GM21447 (cell line): Measurements from ENCODE around the gene PHACTR1.

Experiments used
- ATAC-seq: cut with Tn5 transposase; IDR thresholded peaks from one replicate; pipeline ENCODE4 v1.9.1; 2021; ENCODE audit not compliant: unreplicated experiment

The PHACTR1 gene

DNA sequence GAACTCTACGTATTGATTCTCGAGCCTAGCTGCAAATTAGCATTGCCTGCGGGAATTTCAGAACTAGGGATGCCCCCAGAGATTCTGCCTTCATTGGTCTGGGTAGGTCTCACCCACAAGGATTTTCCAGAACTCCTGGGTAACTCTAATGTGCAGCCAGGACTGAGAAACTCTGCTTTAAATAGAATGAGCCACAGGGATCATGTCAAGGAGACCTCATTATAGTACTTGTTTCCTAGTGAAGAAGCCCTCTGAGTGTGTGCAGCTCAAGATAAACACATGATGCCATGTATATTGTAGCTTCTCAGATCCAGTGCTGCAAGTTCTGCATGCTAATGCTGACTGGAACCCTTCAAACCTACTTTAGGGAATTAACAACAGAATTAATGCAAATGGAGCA is 179.2 kb downstream of the PHACTR1 start:
- no peak for ATAC-seq

DNA sequence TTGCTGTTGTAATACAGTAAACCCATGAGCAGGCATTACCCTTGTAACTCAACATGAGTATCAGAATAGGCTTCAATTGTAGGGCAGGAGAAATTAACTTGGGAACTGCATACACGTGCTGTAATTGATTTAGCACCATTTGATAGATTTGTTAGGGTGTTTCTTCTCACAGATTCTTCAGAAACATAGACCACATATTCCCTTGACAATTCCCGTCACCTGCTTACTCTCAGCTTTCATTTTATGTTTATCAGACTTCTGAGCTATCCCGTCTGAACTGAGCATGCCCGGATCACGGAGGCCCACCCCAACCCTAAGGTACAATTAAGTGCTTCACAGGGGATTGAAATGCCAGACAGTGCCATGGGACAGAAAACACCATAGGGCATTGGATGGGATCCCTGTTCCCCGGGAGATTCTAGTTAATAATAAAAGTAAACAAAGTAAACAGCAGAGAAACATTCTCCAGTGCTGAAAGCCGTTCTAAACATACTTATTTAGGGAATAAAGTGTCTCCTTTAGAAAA is 179.7 kb downstream of the PHACTR1 start:
- ATAC-seq = no peak

DNA sequence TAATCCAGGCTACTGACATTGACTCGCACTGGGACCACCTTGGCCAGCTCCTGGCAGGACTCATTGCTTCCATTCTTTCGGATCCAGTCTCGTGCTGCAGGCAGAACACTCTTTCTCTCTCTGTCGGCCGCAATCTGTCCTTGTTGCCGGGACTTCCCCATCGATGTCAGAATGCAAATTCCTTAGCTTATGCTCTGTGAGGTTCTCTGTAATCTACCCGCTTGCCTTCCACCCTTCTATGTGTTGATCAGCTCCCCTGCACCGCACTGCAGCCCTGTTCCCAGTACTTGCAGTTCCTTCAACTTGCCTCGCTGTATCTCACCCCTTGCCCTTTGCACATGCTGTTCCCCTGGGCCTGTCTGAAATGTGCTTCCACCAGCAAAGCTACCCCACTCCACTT is 182.0 kb downstream of the PHACTR1 start:
- no peak for ATAC-seq

DNA sequence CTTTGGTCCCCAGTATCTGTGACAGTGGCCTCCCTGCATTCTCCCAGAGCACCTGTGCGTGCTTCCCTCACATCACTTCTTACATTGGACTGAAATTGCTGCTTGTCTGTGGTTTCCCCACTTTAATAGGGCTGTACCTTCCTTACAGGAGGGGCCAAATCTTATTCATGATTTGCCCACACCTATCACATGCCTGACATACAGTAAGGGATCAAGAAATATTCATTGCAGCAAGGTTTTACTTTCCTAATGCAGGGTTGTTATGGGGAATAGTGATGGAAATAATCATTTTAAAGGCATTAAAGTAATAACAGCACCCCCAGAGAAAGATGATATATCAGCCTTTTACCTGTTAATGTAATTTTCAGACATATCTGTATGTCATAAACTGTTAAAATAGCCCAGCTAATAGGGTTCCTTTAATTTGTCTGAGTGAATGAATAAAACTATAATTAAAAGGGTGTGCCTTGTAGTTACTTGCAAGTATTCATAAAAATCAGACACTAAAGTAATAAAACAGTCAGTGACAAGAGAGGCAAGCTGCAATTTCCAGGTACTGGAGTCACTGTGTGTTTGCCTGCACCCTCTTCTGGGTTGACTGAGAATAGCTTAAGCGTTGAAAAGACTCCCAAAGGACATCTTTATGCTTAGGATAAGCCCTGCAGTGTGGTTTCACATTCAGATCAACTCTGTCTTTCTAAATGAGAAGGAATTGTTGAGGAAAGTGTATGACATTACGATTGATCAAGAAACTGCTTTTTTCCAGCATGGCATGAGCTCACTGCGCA is 182.7 kb downstream of the PHACTR1 start:
- no peak for ATAC-seq

DNA sequence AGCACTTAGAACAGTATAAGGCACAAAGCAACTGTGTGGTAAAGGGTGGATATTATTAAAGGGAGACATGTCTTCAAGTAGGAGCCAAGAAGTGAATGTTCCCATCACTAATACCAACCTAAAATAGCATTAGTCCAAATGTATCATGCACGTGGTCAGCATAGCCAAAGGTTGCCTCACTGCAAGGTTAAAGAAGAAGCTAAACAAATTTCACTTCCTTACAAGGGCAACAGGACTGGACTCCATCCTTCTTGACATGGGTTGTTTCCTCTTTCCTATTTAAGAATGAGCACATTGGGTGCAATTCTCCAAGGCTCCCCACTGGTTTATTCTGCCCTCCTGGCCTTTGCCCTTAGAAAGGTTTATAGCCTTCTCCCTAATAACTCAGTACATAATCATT is 186.7 kb downstream of the PHACTR1 start:
- no peak for ATAC-seq

DNA sequence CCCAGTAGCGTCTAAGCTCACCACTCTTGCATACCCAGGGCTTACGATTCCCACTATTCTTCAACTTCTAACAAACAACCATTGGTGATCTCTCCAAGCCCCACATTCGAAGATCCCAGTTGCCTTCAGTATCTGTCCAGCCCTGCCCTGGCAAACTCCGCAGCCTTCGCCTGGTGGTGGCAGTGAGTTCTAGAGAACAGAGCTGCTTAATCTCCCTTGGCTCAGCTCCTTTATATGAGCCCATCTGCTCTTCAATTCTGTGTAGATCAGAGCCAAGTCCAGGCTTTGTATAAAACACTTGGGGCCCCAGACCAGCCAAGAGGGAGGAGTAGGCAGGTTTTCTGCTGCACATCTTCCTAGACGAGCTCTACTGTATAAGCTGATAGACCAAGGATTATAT is 193.3 kb downstream of the PHACTR1 start:
- no peak for ATAC-seq

DNA sequence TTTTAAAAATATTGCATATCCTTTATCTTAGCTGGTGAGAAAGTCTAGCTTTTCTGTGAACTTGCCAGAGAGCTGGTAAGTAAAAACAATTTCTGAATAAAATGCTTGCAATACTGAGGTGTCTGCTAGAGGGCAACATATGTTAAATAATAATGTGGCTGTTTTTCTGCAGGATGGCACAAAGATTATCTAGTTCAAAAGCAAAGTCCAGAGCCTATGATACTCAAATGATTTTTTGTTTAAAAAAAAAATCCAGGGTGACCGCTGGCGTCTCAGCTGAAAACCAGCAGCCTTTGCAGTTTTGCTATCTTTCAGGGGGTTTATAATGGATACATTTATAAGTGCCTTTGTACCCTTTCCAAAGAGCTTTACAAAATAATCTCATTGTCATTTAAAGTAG is 194.9 kb downstream of the PHACTR1 start:
- no peak for ATAC-seq

DNA sequence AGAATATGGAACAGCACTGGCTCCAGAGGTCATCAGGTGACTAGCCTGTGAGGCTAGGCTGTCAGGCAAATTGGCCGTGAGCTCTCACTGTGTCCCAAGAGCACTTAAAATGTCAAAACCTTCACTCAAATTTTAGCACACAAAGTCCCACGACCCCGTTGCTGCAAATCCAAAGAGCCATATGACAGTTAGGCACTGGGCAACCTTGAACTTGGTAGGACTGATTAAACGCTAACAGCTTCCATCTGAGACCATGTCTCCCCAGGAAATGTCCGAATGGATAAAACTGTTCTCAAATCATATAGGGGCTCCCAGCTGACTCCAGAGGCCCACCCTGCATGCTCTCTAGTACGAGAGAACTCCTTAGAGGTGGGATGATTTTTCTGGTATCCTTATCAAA is 196.6 kb downstream of the PHACTR1 start:
- no peak for ATAC-seq

DNA sequence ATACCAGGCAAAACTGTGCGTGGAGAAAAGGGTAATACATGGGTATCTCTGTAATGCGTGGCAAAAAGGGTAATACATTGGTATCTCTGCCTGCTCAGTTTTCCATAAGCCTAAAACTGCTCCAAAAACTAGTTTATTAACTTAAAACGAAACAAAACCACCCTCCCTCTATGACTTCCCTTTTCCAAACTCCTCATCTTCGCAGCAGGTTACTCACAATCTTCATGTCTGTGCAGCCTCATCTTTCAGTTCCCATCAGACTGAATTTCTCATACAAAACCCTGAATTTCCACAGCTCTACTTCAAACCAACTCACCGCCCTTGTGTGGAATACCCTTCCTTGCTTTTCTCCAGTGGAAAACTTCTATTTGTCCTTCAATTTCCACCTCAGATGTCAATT is 199.4 kb downstream of the PHACTR1 start:
- no peak for ATAC-seq

DNA sequence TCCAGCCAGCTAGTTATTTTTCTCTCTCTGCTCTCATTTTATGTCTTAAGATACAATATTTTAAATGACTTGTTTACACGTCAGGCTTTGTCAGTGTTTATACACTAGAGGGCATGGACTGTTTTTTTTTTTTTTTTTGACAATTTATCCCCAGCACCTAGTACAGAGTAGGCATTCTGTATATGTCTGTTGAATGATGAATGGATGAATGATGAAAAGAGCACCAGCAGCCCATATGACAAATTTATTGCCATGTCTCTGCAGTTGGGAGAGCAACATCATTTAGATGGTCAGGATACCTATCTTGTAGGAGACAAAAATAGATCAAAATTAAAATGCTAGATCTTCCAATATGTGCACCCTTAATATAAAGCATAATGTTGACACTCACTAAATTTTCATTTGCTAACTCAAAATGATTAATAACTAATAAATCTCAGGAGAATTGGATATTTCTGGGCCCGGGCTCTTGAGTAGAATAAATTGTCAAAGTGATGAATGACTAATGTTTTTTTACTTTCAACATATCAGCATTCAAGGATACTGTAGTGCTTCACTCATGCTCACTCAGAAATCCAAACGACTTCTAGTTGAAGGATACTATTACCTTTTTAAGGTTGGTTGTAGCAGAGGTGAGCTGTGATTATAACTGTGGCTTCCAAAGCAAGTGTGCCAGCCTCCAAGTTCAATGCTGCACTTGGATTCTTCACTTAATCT is 200.0 kb downstream of the PHACTR1 start:
- no peak for ATAC-seq

DNA sequence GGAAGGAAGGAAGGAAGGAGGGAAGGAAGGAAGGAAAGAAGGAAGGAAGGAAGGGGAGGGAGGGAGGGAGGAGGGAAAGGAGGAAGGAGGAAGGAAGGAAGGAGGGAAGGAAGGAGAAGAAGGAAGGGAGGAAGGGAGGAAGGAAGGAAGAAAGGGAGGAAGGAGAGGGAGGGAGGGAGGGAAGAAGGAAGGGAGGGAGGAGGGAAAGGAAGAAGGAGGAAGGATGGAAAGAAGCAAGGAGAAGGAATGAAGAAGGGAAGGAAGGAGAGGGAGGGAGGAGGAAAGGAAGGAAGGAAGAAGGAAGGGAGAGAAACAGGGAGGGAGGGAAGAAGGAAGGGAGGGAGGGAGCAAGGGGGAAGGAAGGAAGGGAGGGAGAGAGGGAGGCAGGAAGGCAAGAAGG is 204.9 kb downstream of the PHACTR1 start:
- no peak for ATAC-seq

DNA sequence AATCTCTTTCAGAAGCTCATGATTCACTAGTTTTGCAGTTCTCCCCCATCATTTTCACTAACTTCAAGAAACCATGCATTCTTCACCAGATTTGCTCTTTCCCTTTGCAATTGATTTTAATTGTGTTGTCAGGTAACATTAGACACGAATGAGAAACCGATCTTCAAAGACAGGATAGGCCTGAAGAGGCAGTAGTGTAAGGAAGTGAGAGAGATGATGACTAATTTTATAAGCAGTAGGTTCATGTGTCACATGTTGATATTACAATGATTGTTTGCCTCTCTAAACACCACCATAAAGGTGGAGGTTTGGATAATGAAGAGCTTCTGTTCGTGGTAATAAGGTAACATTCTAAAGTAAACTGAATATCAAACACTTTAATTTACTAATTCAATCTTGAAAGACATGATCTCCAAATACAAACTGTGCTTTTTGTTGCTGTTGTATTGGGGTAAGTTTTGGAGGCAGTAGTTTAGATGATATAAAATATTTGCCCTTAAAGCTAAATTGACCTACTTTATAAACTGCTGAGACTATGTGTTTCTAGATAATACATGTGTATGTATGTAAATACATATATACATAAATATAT is 207.2 kb downstream of the PHACTR1 start:
- no peak for ATAC-seq

DNA sequence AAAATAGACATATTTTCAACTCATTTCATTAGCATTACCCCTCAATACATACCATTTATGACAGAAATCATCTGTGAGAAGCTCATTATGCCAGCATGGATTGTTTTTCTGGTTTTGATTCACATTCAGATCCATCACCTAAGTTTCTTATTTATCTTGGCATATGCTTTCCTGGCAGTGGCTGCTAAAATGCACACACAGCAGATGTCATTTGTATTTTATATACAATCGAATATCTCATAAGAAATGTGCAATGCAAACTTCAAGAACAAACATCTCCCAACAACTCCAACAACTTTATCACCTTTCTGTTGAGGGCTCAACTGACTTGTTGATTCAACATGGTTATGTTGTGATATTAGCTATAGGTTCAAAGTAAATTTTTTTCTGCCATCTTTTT is 208.3 kb downstream of the PHACTR1 start:
- ATAC-seq = no peak

DNA sequence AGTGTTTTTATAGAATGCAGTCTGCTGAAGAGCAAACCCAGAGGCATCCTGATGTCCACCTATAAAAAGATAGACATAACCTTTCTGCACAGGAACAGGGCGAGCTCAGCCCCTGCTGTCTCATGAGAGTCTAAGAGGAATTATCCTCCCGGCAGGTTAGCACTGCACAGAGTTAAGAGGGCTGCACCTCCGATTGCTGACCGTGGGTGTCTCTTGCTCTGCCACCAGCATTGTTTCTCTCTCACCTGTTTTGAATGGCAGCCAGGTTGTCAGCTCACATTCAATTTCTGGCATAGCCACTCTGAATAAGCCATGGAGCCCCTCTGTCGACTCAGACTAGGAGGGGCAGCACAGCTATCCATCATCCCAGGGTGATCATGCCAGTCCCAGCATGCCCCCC is 211.2 kb downstream of the PHACTR1 start:
- ATAC-seq = no peak

DNA sequence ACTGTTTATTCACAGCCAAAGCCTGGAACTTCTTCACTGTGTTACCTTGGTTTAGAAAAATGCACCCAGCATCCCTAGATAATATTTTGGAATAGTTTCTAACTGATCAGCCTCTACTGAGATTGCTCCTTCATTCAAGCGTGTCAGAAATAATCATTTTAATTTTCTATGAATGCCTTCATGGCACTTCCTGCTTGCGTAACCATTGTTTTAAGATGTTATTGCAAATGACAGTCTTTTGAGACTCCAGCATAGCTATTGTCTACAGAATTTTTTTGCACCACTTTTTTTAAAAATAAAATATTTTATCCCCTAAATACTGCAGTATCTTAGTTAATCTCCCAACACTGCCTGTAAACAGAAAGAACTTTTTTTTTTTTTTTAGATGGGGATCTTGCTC is 213.1 kb downstream of the PHACTR1 start:
- ATAC-seq = no peak

DNA sequence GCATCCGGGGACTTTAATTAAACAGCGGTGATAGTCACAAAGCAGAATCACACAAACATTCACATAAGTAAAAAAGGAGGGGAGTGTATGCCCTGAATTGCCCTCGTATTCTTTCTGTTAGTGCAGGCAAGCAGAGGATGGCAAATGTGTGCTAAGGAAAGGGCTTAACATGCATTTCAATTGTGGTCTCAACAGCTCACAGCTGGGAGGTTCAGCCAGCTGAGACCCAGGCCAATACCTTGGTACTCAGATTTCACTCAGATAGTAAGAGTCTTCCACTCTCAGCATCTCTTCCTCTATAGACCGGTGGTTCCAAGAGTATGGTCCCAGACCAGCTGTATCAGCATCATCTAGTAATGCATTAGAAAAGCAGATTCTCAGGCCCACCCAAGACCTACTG is 215.1 kb downstream of the PHACTR1 start:
- no peak for ATAC-seq

DNA sequence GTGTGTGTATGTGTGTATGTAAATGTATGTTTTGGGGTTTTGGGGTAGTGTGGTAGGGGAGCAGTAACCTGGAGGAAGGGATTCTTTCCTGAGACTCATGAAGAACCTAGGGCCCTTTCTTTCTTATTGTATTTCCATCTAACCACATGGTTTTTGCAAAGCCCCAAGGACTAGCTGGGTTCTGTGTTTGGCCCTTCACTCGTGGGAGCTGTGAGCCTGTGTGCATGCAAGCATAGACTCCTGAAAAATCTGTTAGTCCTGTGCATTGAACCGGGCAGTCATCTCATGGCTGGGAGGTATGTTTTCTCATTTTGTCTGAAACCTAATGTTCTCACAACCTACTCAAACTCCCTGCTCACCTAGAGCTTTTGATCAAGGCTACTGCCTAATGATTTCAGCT is 219.1 kb downstream of the PHACTR1 start:
- no peak for ATAC-seq

DNA sequence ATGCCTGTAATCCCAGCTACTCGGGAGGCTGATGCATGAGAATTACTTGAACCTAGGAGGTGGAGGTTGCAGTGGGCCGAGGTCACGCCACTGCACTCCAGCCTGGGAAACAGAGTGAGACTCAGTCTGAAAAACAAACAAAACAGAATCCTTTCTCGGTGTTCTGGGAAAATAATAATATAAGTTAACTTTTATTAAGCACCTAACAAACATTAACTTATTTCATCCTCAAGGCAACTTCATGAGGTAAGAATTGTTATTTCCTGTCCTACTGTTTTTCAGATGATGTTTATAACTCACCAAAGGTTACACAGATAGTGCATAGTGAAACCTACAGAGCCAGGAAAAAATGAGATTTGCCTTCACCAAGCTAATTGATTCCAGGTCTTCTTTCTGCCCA is 221.4 kb downstream of the PHACTR1 start:
- ATAC-seq = no peak

DNA sequence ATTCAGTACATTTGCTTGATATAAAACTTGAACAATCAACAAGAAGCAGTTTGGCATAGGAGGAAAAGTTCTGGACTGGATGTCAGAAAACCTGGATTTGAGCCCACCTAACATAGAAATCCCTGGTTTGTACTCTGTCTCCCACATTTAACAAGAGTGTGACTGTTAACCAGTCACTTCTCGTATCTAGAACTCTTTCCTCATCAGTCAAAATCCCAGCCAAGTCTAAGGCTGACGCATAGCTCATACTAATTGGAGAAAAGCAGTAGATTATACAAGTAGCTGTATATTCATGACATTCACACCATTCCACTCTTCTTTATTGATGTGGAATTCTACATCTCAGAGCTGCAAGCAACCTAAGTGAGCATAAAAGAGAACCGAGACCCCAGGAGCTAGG is 222.7 kb downstream of the PHACTR1 start:
- ATAC-seq = no peak

DNA sequence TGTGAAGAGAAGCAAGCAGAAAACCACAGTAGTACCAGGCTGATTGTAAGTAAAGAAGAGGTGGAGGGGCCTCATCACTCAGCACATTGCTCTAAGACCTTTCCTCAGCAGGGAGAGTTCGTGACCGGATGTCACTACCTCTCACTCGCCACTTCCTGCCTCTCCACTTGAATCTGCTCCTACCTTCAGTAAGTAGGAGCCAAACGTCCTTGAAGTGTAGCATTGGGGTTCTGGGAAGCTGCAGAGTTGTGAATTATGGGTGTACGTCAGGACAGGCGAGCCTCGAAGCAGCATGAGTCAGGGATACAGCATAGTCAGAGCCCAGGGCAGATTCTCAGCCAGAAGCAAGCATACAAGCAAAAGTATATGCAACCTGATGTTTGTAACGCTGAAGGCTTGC is 224.9 kb downstream of the PHACTR1 start:
- ATAC-seq = no peak

DNA sequence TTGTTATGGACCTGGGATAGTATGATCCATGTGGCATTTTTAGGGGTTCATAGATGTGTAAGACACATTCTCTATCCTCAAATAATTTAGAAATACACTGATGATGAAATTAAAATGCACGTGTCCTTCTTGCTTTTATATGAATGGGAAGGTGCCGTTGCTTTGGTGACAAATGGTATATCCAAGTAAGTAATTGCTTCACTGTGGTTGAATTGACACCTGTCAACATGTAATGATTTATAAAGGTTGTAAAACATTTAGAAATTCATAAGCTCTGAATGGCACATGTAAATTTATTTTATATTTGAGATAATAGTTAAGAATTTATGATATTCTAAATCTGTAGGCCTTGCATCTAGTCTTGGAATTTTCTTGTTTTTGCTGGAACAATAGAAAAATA is 227.0 kb downstream of the PHACTR1 start:
- ATAC-seq = no peak

DNA sequence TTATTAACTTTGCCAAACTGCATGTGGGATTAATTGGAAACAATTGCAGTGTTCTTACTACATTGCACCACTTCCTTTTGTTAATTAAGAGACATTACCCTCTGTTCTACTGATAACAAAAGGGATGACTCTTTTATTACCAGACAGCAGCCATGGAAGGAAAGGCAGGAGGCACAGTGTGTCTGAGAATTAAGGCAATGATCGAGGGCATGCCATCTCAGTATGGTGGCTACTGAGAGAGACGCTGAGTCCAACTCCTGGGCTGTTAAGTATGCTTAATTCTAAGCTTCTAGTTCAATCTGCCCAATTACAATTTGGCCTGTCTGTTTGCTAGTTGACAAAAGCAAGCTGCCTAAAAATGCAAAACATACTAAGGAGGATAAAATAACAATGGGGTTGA is 227.4 kb downstream of the PHACTR1 start:
- ATAC-seq = no peak
